Memory B cell (primary cell): ENCODE results near the gene PPP1R13L.

Experiments
- ATAC-seq: fragments of 150-1000 bp; cut with Tn5 transposase; 2 replicates; pipeline ENCODE4 v1.10.0; 2021; ENCODE audit warnings: low read depth, mild to moderate bottlenecking, moderate library complexity
- DNase-seq, 2 donors: peaks; one replicate each; pipeline ENCODE4 v3.0.0; 2022; ENCODE audit warnings: low spot score in 2 of 2
- H3K27ac Mint-ChIP-seq: one replicate; pipeline ENCODE4 v1.8.0; 2022; ENCODE audit warnings: mild to moderate bottlenecking, moderate library complexity, mixed read lengths
- H3K27me3 Mint-ChIP-seq: one replicate; pipeline ENCODE4 v1.8.0; 2022; ENCODE audit warnings: mixed read lengths
- H3K36me3 Mint-ChIP-seq: one replicate; pipeline ENCODE4 v1.8.0; 2022; ENCODE audit warnings: mild to moderate bottlenecking, mixed read lengths
- H3K4me1 Mint-ChIP-seq: one replicate; pipeline ENCODE4 v1.8.0; 2022; ENCODE audit warnings: mixed read lengths
- H3K4me3 Mint-ChIP-seq: one replicate; pipeline ENCODE4 v1.8.0; 2022; ENCODE audit warnings: mild to moderate bottlenecking, moderate library complexity, mixed read lengths
- H3K9me3 Mint-ChIP-seq: one replicate; pipeline ENCODE4 v1.8.0; 2022; ENCODE audit warnings: mixed read lengths

The PPP1R13L gene, protein sequence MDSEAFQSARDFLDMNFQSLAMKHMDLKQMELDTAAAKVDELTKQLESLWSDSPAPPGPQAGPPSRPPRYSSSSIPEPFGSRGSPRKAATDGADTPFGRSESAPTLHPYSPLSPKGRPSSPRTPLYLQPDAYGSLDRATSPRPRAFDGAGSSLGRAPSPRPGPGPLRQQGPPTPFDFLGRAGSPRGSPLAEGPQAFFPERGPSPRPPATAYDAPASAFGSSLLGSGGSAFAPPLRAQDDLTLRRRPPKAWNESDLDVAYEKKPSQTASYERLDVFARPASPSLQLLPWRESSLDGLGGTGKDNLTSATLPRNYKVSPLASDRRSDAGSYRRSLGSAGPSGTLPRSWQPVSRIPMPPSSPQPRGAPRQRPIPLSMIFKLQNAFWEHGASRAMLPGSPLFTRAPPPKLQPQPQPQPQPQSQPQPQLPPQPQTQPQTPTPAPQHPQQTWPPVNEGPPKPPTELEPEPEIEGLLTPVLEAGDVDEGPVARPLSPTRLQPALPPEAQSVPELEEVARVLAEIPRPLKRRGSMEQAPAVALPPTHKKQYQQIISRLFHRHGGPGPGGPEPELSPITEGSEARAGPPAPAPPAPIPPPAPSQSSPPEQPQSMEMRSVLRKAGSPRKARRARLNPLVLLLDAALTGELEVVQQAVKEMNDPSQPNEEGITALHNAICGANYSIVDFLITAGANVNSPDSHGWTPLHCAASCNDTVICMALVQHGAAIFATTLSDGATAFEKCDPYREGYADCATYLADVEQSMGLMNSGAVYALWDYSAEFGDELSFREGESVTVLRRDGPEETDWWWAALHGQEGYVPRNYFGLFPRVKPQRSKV

DNA sequence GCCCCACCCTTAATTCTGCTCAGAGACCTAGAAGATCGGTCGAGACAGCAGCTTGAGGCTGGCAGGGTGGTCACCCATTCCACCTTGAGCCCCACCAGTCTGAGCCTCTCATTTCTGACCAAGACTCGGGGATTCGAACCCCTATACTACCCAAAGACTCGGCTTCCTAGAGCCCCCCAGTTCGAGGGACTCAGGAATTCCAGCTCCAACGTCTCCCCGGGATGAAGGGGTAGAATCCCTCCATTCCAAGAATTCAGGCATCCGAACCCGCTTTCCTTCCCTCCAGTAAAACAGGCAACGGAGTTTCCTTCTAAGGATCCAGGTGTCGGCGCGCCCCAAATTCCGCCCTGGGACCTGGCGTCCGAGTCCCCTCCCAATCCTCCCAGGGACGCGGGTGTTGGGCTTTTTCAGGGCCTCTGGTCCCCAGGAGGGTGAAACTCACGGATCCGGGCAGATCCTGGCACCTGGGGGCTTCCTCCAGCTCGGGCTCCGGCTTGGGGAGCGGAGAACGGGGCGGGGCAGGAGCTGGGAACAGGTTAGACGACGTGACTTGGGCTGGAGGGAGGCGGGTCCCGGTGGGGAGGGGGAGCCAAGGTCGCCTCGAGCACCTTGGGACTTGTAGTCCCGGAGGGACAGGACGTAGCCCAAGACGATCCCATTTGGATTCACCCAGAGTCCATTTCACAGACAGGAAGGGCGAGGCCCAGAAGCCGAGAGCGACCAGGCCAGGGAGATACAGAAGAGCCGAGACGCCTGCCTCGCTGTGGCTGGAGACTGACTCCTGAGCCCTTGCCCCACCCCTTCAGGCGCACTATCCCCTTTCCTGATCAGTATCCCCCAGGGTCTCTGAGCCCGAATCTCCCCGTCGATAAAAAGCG is at the start of gene PPP1R13L:
Gene PPP1R13L (minus strand): TSS at position 513 of the 878 bp plus-strand sequence. CDS start 6,751 bp downstream, outside the sequence.
- H3K36me3 Mint-ChIP-seq, result peaks cover 2% of the 10 kb centered on the region
- peaks cover 28% of the 10 kb centered on the region for H3K4me1 Mint-ChIP-seq
- peaks cover 19% of the 10 kb centered on the region for H3K27me3 Mint-ChIP-seq
- peak within 1 kb of the TSS; percentile 96 for H3K4me3 Mint-ChIP-seq
- H3K27ac Mint-ChIP-seq, result peak within 1 kb of the TSS; percentile 92
- no peaks in the 10 kb centered on the region for H3K9me3 Mint-ChIP-seq
- ATAC-seq (no peak), DNase-seq (no peak)

DNA sequence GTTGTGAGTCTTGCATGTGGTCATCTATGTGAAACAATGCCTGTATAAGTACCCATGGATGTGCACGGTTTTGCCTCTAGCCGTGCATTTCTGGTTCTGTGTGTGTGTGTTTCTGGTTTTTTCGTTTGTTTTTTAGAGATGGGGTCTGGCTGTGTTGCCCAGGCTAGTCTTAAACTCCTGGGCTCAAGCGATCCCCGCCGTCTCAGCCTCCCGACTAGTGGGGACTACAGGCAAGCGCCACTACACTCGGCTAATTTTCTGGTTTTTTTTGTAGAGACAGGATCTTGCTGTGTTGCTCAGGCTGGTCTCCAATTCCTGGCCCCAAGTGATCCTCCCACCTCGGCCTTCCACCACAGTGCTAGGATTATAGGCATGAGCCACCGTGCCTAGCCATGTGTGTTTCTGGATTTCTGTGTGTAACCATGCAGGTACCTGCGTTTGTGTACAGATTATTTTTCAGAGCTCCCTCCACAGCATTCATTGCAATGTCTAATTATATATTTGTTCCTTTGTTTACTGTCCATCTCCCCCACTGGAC is 47.0 kb upstream of the PPP1R13L start:
- Mint-ChIP-seq H3K27ac (peak overlapping the region; percentile 100), H3K4me3 (peak overlapping the region; percentile 95), H3K4me1 (peaks cover 44% of the 10 kb centered on the region), H3K27me3 (no peaks in the 10 kb centered on the region), H3K9me3 (no peaks in the 10 kb centered on the region), H3K36me3 (peaks cover 2% of the 10 kb centered on the region)
- DNase-seq (no peak), ATAC-seq (no peak)

DNA sequence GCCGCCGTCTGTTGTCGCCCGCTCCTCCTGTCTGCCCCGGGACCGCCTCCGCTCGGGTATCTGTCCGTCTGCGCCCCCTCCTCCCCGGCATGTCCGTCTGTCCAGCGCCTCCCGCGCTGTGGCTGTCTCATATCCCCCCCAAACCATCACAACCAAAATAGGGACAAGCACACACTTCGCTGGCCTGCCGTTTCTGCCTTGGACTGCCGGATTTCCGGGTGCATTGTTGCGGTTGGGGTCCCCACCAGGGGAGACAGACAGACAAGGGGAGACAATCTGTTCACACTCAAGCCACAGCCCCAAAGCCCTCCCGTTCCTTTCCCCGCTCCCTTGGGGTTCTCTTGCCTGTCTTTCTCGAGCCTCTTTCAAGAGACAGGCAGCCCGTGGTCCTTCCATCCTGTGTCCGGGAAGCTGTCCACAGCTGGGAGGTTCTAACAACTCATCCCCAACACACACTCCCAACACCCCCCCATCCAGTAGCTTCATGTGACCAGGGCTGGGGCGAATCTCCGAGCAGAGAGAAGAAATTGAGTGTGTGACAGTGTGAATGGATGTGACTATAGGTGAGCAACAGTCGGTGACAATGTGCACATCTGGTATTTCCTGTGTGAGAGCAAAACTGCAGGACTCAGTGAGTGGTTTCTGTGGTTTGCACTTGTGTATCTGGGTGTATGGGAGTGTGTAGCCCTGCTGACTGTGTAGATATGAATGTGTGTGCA is 46.4 kb upstream of the PPP1R13L start:
- Mint-ChIP-seq H3K36me3 (peaks cover 2% of the 10 kb centered on the region), H3K27ac (peak overlapping the region; percentile 100), H3K27me3 (no peaks in the 10 kb centered on the region), H3K4me3 (peak overlapping the region; percentile 95), H3K4me1 (peaks cover 42% of the 10 kb centered on the region), H3K9me3 (no peaks in the 10 kb centered on the region)
- ATAC-seq, result peak; percentile 49
- DNase-seq, result peak; percentile 67 to 71

DNA sequence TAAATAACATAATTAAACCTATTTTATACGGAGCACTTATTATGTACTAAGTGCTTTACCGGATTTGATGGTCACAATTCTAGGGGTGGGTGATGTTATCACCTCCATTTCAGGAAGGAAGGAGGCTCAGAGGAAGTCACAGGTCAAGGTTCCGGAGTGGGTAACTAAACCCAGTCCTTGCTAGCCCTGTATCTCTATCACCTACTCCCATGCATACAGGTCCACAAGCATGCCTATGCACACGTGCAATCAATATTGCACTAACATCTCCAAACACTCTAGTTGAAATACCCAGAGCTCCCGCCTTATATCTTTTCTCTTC is 45.1 kb upstream of the PPP1R13L start:
- ATAC-seq (peak; percentile 9), DNase-seq (no peak)
- H3K4me1 Mint-ChIP-seq, result peaks cover 39% of the 10 kb centered on the region
- H3K4me3 Mint-ChIP-seq, result peak overlapping the region; percentile 94
- peak overlapping the region; percentile 100 for H3K27ac Mint-ChIP-seq
- H3K36me3 Mint-ChIP-seq, result peaks cover 2% of the 10 kb centered on the region
- no peaks in the 10 kb centered on the region for H3K27me3 Mint-ChIP-seq
- H3K9me3 Mint-ChIP-seq, result no peaks in the 10 kb centered on the region

DNA sequence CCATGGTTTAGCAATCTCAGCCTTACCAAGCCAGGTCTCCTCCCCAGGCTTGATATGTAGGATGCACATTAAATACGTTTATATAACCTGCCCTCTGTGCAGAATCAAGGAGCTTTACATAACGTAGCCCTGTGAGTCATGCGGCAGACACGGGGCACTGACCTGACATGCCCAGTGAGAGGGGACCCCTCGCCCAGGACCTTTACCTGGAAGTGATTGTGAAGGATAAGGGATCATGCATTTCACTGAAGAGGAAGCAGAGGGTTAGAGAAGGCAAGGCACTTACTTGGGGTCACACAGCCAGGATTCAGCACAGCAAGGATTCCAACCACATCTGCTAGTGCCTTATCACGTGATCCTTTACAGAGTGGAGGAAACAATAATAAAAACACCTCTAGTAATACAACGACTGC is 44.0 kb upstream of the PPP1R13L start:
- H3K27ac Mint-ChIP-seq, result peak overlapping the region; percentile 66
- H3K27me3 Mint-ChIP-seq, result no peaks in the 10 kb centered on the region
- no peaks in the 10 kb centered on the region for H3K9me3 Mint-ChIP-seq
- H3K4me3 Mint-ChIP-seq, result peak overlapping the region; percentile 61
- no peak for ATAC-seq
- peaks cover 43% of the 10 kb centered on the region for H3K4me1 Mint-ChIP-seq
- DNase-seq, result no peak
- peaks cover 2% of the 10 kb centered on the region for H3K36me3 Mint-ChIP-seq

DNA sequence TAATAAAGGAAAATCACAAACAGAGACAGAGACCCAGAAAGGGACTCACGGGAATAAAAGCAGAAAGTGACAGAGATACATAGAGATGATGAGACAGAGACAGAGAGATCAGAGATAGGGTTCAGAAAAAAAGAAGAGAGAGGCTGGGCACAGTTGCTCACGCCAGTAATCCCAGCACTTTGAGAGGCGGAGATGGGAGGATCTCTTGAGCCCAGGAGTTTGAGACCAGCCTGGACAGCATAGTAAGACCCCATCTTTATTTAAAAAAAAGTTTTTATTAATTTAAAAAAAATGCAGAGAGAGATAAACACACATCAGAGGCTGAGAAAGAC is 43.5 kb upstream of the PPP1R13L start:
- no peak for DNase-seq
- Mint-ChIP-seq H3K27ac (peak overlapping the region; percentile 29), H3K4me1 (peaks cover 45% of the 10 kb centered on the region), H3K36me3 (peaks cover 2% of the 10 kb centered on the region), H3K27me3 (no peaks in the 10 kb centered on the region), H3K4me3 (no peak overlapping the region), H3K9me3 (no peaks in the 10 kb centered on the region)
- no peak for ATAC-seq

DNA sequence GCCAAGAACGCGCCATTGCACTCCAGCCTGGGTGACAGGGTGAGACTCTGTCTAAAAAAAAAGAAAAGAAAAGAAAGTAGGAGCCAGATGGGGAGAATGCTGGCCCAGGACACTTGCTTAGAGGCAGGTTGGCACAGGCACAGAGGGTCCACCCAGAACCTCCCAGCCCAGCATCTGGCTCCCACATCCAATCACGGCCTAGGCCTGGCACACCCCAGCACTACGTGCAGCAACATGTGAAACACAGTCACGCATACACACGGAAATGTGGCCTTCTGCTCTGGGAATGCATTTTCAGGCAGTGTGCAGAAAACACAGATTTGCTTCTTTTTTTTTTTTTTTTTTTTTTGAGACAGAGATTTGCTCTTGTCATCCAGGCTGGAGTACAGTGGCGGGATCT is 42.1 kb upstream of the PPP1R13L start:
- peaks cover 50% of the 10 kb centered on the region for H3K4me1 Mint-ChIP-seq
- H3K36me3 Mint-ChIP-seq, result peaks cover 2% of the 10 kb centered on the region
- no peaks in the 10 kb centered on the region for H3K27me3 Mint-ChIP-seq

DNA sequence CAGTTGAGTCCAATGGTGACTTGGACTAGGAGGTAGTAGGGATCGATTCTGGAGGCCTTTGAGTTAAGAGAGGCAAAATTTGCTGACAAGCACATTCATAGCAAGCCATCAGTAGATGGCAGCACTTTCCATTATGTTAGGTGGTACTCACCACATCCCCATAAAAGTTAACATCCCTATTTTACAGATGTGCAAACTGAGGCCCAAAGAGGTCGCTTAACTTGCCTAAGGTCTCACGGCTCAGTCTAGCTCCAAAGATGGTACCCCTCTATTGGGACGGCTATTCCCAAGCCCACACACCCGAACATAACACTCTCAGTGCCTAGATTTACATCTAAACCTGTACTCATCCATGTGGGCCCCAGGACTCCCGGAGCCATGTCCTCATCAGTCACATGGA is 41.4 kb upstream of the PPP1R13L start:
- DNase-seq, result no peak
- Mint-ChIP-seq H3K36me3 (peaks cover 2% of the 10 kb centered on the region), H3K27me3 (no peaks in the 10 kb centered on the region), H3K27ac (peak overlapping the region; percentile 100), H3K4me1 (peaks cover 44% of the 10 kb centered on the region), H3K9me3 (no peaks in the 10 kb centered on the region), H3K4me3 (peak overlapping the region; percentile 19)
- no peak for ATAC-seq

More for the DNA sequence above, 42.1 kb upstream of the PPP1R13L start:
- ATAC-seq, result no peak
- Mint-ChIP-seq H3K27ac (no peak overlapping the region), H3K9me3 (no peaks in the 10 kb centered on the region), H3K4me3 (no peak overlapping the region)
- no peak for DNase-seq

DNA sequence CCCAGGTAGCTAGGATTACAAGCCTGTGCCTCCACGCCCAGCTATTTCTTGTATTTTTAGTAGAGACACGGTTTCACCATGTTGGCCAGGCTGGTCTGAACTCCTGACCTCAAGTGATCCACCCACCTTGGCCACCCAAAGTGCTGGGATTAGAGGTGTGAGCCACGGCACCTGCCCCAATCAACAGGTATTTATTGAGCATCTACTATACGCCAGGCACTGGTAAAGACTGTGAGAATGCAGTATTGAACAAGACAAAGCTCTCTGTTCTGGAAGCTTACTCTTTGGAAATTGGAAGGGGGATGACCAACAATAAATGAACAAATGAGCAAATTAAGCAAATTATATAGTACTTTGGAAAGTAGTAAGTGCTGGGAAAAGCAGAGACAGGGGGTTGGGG is 40.3 kb upstream of the PPP1R13L start:
- H3K4me1 Mint-ChIP-seq, result peaks cover 46% of the 10 kb centered on the region
- ATAC-seq (no peak), DNase-seq (no peak)
- no peaks in the 10 kb centered on the region for H3K9me3 Mint-ChIP-seq
- H3K4me3 Mint-ChIP-seq, result peak overlapping the region; percentile 97
- peaks cover 2% of the 10 kb centered on the region for H3K36me3 Mint-ChIP-seq
- H3K27ac Mint-ChIP-seq, result peak overlapping the region; percentile 100
- H3K27me3 Mint-ChIP-seq, result no peaks in the 10 kb centered on the region

DNA sequence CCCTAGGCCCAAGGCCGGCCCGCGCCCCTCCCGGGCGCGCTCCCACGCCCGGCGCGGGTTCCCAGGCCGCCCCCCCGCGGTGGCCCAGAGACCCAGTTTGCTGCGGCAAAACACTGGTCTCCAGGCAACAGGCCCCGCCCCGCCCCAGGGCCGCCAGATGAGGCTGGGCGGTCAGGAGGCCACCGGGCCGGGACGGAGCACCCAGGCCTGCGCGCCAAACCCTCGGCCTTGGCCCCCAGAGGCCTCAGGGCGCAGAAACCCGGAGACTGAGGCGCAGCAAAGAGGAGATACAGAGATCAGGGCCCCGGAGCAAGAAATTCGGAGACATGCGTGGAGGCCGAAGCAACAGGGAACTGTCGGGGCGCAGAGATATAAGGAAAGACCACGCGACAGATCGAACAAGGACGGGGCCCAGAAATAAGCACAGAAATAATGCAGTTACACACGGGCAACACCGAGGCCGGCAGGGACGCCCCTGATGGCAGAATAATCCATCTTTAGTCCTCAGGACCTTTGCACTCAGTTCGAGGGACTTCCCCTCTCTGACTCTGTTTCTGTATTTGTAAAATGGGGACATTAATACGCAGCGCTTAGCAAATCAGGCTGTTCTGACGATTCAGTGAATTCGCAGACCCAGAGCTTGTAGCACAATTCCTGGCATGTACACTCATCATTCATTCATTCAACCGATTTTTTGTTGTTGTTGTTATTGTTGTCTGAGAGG is 39.6 kb upstream of the PPP1R13L start:
- Mint-ChIP-seq H3K27ac (peak overlapping the region; percentile 100), H3K36me3 (peaks cover 2% of the 10 kb centered on the region), H3K27me3 (no peaks in the 10 kb centered on the region), H3K4me3 (peak overlapping the region; percentile 97), H3K4me1 (peaks cover 46% of the 10 kb centered on the region), H3K9me3 (no peaks in the 10 kb centered on the region)
- DNase-seq (peak; percentile 93 to 94), ATAC-seq (peak; percentile 62)

DNA sequence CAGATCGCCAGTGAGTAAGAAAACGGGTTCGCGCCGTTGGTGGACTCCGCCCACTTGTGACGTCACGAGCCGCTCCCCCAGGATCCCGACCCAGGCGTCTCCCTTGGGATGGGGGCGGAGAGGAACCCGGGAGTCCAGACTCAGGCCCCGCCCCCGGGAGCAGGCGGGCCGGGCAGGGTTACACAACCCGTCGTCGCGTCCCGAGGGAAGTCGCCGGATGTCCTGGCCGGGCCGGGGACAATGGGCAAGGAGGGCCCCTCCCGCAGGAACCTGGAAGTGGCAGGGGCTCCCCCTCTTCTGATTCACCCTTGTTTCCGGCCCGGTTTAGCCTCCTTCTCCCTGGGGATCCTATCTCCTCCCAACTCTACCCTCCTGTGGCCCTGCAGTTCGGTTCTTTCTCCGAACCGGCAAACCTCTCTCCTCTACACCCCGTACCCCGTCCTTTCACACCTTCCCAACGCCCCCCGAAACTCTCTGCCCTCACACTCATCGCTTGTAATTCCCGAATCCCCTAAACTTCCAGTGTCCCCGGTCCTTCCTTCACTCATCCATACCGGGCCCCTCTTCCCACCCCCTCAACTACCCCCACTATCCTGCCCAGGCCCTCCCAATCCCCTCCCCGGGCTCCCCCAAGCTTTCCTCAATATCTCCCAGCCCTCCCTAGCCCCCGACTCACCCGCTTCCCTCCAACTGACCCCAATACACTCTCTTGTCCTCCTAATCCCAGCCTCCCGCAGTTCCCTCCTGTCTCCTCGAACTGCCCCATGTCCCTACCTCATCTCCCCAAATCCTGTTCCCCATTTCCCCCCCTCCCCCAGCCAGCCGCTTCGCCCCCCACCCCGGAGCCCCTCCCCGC is 38.8 kb upstream of the PPP1R13L start:
- Mint-ChIP-seq H3K36me3 (peaks cover 2% of the 10 kb centered on the region), H3K27ac (peak overlapping the region; percentile 100), H3K4me1 (peaks cover 44% of the 10 kb centered on the region), H3K27me3 (no peaks in the 10 kb centered on the region), H3K4me3 (peak overlapping the region; percentile 97), H3K9me3 (no peaks in the 10 kb centered on the region)
- peak; percentile 64 to 75 for DNase-seq
- peak; percentile 12 for ATAC-seq
